Hematopoietic multipotent progenitor cell treated with erythropoietin and hydrocortisone succinate and interleukin-3 and kit ligand, for 6 days (in vitro differentiated cells): ENCODE data around the gene CACNA1B.

ENCODE experiments used
- DNase-seq: peaks from one replicate; pipeline ENCODE4 v3.0.0-alpha.2; 2015

The CACNA1B gene

GRCh38 chr9:137924169-137924568, 46.6 kb downstream of the CACNA1B start:
- DNase-seq: no peak

- DNase-seq: no peak
Observed at GRCh38 chr9:137924761-137925369, 47.3 kb downstream of the CACNA1B start.

- DNase-seq: no peak
Observed at GRCh38 chr9:137943655-137944054, 66.1 kb downstream of the CACNA1B start.

- no peak for DNase-seq
Observed at GRCh38 chr9:137945581-137945980, 68.0 kb downstream of the CACNA1B start.

- DNase-seq: no peak
Observed at GRCh38 chr9:137946993-137947392, 69.4 kb downstream of the CACNA1B start.

GRCh38 chr9:137948642-137949041, 71.1 kb downstream of the CACNA1B start:
- no peak for DNase-seq

- DNase-seq: no peak
Observed at GRCh38 chr9:137949260-137949659, 71.7 kb downstream of the CACNA1B start.

- DNase-seq: no peak
Observed at GRCh38 chr9:137951107-137951506, 73.5 kb downstream of the CACNA1B start.

- DNase-seq: no peak
Observed at GRCh38 chr9:137951597-137952490, 74.3 kb downstream of the CACNA1B start.

GRCh38 chr9:137952976-137953666, 75.5 kb downstream of the CACNA1B start:
- DNase-seq: no peak

- no peak for DNase-seq
Observed at GRCh38 chr9:137953683-137954438, 76.3 kb downstream of the CACNA1B start.

GRCh38 chr9:137955224-137955570, 77.6 kb downstream of the CACNA1B start:
- no peak for DNase-seq

GRCh38 chr9:137955586-137955985, 78.0 kb downstream of the CACNA1B start:
- no peak for DNase-seq

- DNase-seq: no peak
Observed at GRCh38 chr9:137956039-137956438, 78.5 kb downstream of the CACNA1B start.

GRCh38 chr9:137956688-137957385, 79.3 kb downstream of the CACNA1B start:
- DNase-seq: no peak

GRCh38 chr9:137959641-137960411, 82.2 kb downstream of the CACNA1B start:
- DNase-seq: no peak

GRCh38 chr9:137960496-137960895, 82.9 kb downstream of the CACNA1B start:
- DNase-seq: no peak

GRCh38 chr9:137963525-137963924, 85.9 kb downstream of the CACNA1B start:
- no peak for DNase-seq

GRCh38 chr9:137965177-137965795, 87.7 kb downstream of the CACNA1B start:
- no peak for DNase-seq

- no peak for DNase-seq
Observed at GRCh38 chr9:137967280-137967953, 89.8 kb downstream of the CACNA1B start.

GRCh38 chr9:137968235-137968634, 90.7 kb downstream of the CACNA1B start:
- peak; percentile 22 for DNase-seq
